HFF-Myc (cell line): Measurements from ENCODE around the gene CAMTA1.

ENCODE experiments used
- DNase-seq: peaks from one replicate; pipeline ENCODE4 v3.0.0-alpha.2; 2011; ENCODE audit warnings: low read depth; ENCODE audit errors: extremely low read depth
- H3K4me3 ChIP-seq: replicated peaks from 2 replicates; pipeline ENCODE4 v1.5.1; 2011; ENCODE audit warnings: low read depth, mild to moderate bottlenecking, control low read depth, low read length
- CTCF ChIP-seq: IDR thresholded peaks from 2 replicates; pipeline ENCODE4 v1.5.1; 2012; ENCODE audit warnings: mild to moderate bottlenecking, low read depth, low read length, control low read depth; ENCODE audit errors: missing control alignments

The CAMTA1 gene

GRCh38 chr1:7404046-7404742, 618.9 kb downstream of the CAMTA1 start:
- no peak for TF ChIP-seq CTCF
- no peak overlapping the region for H3K4me3 ChIP-seq
- DNase-seq = no peak

GRCh38 chr1:7405844-7406500, 620.7 kb downstream of the CAMTA1 start:
- DNase-seq = no peak
- no peak for TF ChIP-seq CTCF
- no peak overlapping the region for H3K4me3 ChIP-seq

- H3K4me3 ChIP-seq = no peak overlapping the region
- no peak for TF ChIP-seq CTCF
- no peak for DNase-seq
Measured at GRCh38 chr1:7406641-7407543, 621.6 kb downstream of the CAMTA1 start.

GRCh38 chr1:7407544-7407895, 622.3 kb downstream of the CAMTA1 start:
- no peak overlapping the region for H3K4me3 ChIP-seq
- TF ChIP-seq CTCF = no peak
- no peak for DNase-seq

- no peak for TF ChIP-seq CTCF
- no peak for DNase-seq
- no peak overlapping the region for H3K4me3 ChIP-seq
Measured at GRCh38 chr1:7407980-7408770, 622.9 kb downstream of the CAMTA1 start.

GRCh38 chr1:7408771-7409150, 623.5 kb downstream of the CAMTA1 start:
- H3K4me3 ChIP-seq = no peak overlapping the region
- no peak for DNase-seq
- TF ChIP-seq CTCF = no peak
